ENCODE results near the gene ZNF493. TPM values are rescaled to one million over a fixed set of nuclear protein-coding genes. Genes with fewer than 3 reads are reported as not detected.

The ZNF493 gene
- total and polyA plus RNA-seq, 7 donors: 2.8 to 49.3 (median 28.2) TPM

DNA sequence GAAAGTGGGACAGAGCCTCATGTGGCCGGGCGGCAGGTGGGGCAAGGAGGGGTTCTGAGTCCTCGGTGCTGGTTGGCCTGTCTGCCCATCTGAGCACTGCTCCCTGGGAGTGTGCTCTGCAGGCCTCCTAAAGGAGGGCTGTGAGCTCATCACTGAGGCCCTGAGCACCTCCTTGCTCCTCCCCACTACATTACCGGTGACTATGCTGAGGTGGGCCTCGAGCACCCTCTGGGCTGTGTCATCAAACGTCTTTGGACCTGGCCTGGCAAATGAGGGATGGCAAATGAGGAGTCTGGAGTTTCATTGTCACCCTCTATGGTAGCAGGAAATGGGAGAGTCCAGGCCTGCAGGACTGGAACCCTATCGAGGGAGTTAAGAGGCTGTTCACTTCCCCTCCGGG is 69.7 kb downstream of the ZNF493 start:
- no peaks in the 10 kb centered on the region for H3K9me3 ChIP-seq
- H3K4me1 ChIP-seq: no peaks in the 10 kb centered on the region
- H3K4me3 ChIP-seq: no peak overlapping the region
- peaks cover 0 to 15% (median 6%) of the 10 kb centered on the region in 3 donors for H3K27me3 ChIP-seq
- H3K27ac ChIP-seq: no peak overlapping the region
- TF ChIP-seq, protein P1, sequence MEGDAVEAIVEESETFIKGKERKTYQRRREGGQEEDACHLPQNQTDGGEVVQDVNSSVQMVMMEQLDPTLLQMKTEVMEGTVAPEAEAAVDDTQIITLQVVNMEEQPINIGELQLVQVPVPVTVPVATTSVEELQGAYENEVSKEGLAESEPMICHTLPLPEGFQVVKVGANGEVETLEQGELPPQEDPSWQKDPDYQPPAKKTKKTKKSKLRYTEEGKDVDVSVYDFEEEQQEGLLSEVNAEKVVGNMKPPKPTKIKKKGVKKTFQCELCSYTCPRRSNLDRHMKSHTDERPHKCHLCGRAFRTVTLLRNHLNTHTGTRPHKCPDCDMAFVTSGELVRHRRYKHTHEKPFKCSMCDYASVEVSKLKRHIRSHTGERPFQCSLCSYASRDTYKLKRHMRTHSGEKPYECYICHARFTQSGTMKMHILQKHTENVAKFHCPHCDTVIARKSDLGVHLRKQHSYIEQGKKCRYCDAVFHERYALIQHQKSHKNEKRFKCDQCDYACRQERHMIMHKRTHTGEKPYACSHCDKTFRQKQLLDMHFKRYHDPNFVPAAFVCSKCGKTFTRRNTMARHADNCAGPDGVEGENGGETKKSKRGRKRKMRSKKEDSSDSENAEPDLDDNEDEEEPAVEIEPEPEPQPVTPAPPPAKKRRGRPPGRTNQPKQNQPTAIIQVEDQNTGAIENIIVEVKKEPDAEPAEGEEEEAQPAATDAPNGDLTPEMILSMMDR (IDR thresholded peaks at IDR 0.05): no peak
- TF ChIP-seq POLR2A (IDR thresholded peaks at IDR 0.05) (no peak), POLR2AphosphoS5 (IDR thresholded peaks at IDR 0.05) (no peak), EP300 (IDR thresholded peaks at IDR 0.05) (no peak)
- DNase-seq: no peak
- H3K36me3 ChIP-seq: no peaks in the 10 kb centered on the region
- intact Hi-C loops (cut with DNase I): no loop called here
- 85 to 86% methylated on average over 8 of the region's 8 CpGs for WGBS, 2 donors

DNA sequence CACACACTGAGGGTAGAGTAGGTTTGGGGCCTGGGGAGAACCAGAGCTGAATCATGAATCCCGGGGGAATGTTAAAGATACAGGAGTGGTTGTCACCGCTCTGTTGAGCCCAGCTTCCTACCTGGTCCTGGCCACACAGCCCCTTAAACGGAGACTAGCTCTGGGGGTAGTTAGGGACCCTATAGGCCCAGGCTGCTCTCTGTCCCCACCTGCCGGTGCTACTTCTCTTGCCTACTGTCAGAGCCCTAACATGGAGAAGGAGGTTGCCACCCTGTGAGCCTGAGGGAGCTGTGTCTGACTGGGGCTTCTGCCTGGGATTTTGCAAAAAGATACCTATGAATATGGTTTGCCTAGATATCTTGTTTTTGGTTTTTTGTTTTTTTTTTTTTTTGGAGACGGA is 71.9 kb downstream of the ZNF493 start:
- Histone ChIP-seq H3K9me3 (no peaks in the 10 kb centered on the region), H3K4me1 (no peaks in the 10 kb centered on the region), H3K4me3 (no peak overlapping the region), H3K27ac (no peak overlapping the region), H3K36me3 (no peaks in the 10 kb centered on the region), H3K27me3 (peaks cover 0 to 2% (median under 1%) of the 10 kb centered on the region in 3 donors)
- WGBS, 2 donors: 82 to 84% methylated on average over 5 of the region's 5 CpGs
- no peak for DNase-seq
- TF ChIP-seq POLR2A (IDR thresholded peaks at IDR 0.05): no peak
- TF ChIP-seq POLR2AphosphoS5 (IDR thresholded peaks at IDR 0.05): no peak
- TF ChIP-seq, protein P1 (IDR thresholded peaks at IDR 0.05): no peak
- TF ChIP-seq EP300 (IDR thresholded peaks at IDR 0.05): no peak
- intact Hi-C loops (cut with DNase I): no loop called here

DNA sequence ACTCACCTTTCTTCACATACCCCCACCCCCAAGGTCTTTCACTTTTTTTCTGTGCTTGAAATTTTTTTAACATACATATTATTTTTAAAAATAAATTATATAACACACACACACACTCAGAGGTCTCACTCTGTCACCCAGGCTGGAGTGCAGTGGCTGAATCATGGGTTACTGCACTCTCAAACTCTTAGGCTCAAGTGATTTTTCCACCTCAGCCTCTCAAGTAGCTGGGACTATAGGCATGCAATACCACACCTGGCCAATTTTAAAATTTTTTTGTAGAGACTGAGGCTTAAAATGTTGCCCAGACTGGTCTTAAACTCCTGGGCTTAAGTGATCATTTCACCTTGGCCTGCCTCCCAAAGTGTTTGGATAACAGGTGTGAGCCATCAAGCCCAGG is 75.6 kb downstream of the ZNF493 start:
- no peak for TF ChIP-seq POLR2AphosphoS5 (IDR thresholded peaks at IDR 0.05)
- no peak for TF ChIP-seq EP300 (IDR thresholded peaks at IDR 0.05)
- TF ChIP-seq, protein P1 (IDR thresholded peaks at IDR 0.05): no peak
- TF ChIP-seq POLR2A (IDR thresholded peaks at IDR 0.05): no peak
- no peak overlapping the region for H3K27ac ChIP-seq
- intact Hi-C loops (cut with DNase I): no loop called here
- no peak for DNase-seq
- H3K4me1 ChIP-seq: peaks cover 0 to 15% (median 11%) of the 10 kb centered on the region in 4 donors
- no peaks in the 10 kb centered on the region for H3K36me3 ChIP-seq
- H3K9me3 ChIP-seq: no peaks in the 10 kb centered on the region
- H3K27me3 ChIP-seq: peaks cover 0 to 8% (median 6%) of the 10 kb centered on the region in 3 donors
- no peak overlapping the region for H3K4me3 ChIP-seq

DNA sequence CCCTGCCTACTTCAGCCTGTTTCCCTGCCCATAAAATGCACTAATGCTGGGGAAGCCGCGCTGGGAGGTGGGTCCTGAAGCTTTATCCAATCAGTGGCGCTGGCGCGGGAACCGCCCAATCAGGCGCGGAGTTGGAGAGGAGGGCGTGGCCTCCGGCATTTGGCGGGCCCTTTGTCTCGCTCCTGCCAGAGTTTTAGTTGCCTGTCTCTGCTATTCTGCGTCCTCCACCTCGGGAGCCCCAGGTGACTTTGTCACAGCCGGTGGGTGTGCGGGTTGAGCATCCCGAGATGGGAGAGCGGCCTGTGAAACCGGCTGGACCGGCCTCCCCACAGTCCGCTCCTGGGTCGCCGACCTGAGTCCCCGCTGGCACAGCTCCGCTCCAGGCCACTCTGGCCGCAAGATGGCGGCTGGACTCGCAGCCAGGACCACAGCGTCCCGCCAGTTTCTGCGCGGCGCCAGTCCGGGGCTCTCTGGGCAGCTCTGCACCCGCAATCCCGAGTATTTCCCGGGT is 77.8 kb downstream of the ZNF493 start:
- no peak overlapping the region for H3K27ac ChIP-seq
- TF ChIP-seq POLR2A (IDR thresholded peaks at IDR 0.05) (no peak), POLR2AphosphoS5 (IDR thresholded peaks at IDR 0.05) (no peak), EP300 (IDR thresholded peaks at IDR 0.05) (no peak)
- TF ChIP-seq, protein P1 (IDR thresholded peaks at IDR 0.05): no peak
- peak; percentile 82 for DNase-seq
- intact Hi-C loops (cut with DNase I): no loop called here
- peaks cover 0 to 8% (median 6%) of the 10 kb centered on the region in 3 donors for H3K27me3 ChIP-seq
- H3K9me3 ChIP-seq: no peaks in the 10 kb centered on the region
- WGBS, 2 donors: 2 to 42% methylated on average over 37 of the region's 37 CpGs
- H3K4me1 ChIP-seq: peaks cover 0 to 15% (median 11%) of the 10 kb centered on the region in 4 donors
- no peaks in the 10 kb centered on the region for H3K36me3 ChIP-seq
- H3K4me3 ChIP-seq: peak overlapping the region; percentile 1 to 56 (median 48)

Other genes starting within 250 kb of the ZNF493 start
- gene ZNF708, start 67.7 kb upstream of the ZNF493 start, total RNA-seq: 10 to 100 TPM; 11.9 to 25.2 (median 17.9) TPM
- gene ZNF708, start 67.7 kb upstream of the ZNF493 start, polyA plus RNA-seq: 1 to 10 TPM; 1.4 to 6.3 (median 3.6) TPM
- 1 to 10 TPM; 3.9 to 7.9 (median 5.5) TPM for gene ZNF738, start 38.1 kb upstream of the ZNF493 start, total RNA-seq
- 1 to 10 TPM; 2.3 to 5.8 (median 2.4) TPM for gene ZNF738, start 38.1 kb upstream of the ZNF493 start, polyA plus RNA-seq
- gene ZNF429, start 108.5 kb downstream of the ZNF493 start, total RNA-seq: 10 to 100 TPM; 10.9 to 15.7 (median 12.5) TPM
- 1 to 10 TPM; 6.5 to 8.5 (median 7.8) TPM for gene ZNF429, start 108.5 kb downstream of the ZNF493 start, polyA plus RNA-seq

All from sigmoid colon (tissue), 7 donors.